A549 treated with AZD9567 at 1 μM for 4 hours (cell line): ENCODE data around the gene CRNN. TPM values are rescaled to one million over a fixed set of nuclear protein-coding genes. Genes with fewer than 3 reads are reported as not detected.

Experiments used
- total RNA-seq: library from RNA; stranded (reverse); fragments of 200-300 nt; extraction: Qiagen RNA extraction; gene quantifications from 5 replicates; pipeline ENCODE4 v1.2.3, GENCODE V29; 2022; ENCODE audit not compliant: insufficient read depth

CRNN gene
- not detected in 5 replicates for total RNA-seq

GRCh38 chr1:152413909-152414308 lies at the start of gene CRNN:
CRNN (minus strand) TSS chr1:152414263; CDS start chr1:152412233, 2,030 bp downstream.

GRCh38 chr1:152359906-152360305 lies 54.2 kb downstream of the CRNN start, which contains the start of gene FLG2:
FLG2 (minus strand) TSS chr1:152360006; CDS start chr1:152358884, 1,122 bp downstream.

Other genes with a start within 250 kb of the CRNN start
- gene HRNR, start 190.1 kb downstream of the CRNN start, total RNA-seq: 0.01 TPM in 1 of 5 replicates, not detected in the others
- gene FLG, start 89.0 kb downstream of the CRNN start, total RNA-seq: 0.01 TPM in 3 of 5 replicates, not detected in the others
- gene FLG2, start 54.3 kb downstream of the CRNN start, total RNA-seq: not detected in 5 replicates
- gene LCE5A, start 96.5 kb upstream of the CRNN start, total RNA-seq: not detected in 5 replicates
- gene CRCT1, start 100.2 kb upstream of the CRNN start, total RNA-seq: 0.21 to 0.83 TPM (median 0.34 TPM) in 4 of 5 replicates, not detected in the other
- gene LCE3E, start 152.5 kb upstream of the CRNN start, total RNA-seq: 0.15 TPM in 1 of 5 replicates, not detected in the others
- 1.2 to 1.8 TPM (median 1.4 TPM) in 4 of 5 replicates, not detected in the other for gene LCE3D, start 166.3 kb upstream of the CRNN start, total RNA-seq
- not detected in 5 replicates for gene LCE3C, start 186.0 kb upstream of the CRNN start, total RNA-seq
- gene LCE3B, start 199.5 kb upstream of the CRNN start, total RNA-seq: not detected in 5 replicates
- not detected in 5 replicates for gene LCE3A, start 208.8 kb upstream of the CRNN start, total RNA-seq
- gene LCE2D, start 249.1 kb upstream of the CRNN start, total RNA-seq: not detected in 5 replicates